Esophagus (tissue), 2 donors: Measurements from ENCODE around the gene ISG15. TPM values are rescaled to one million over a fixed set of nuclear protein-coding genes. Genes with fewer than 3 reads are reported as not detected.
"Not testable (repeated sequence)": the region's sequence is repeated elsewhere in the genome, so short reads cannot be mapped to it uniquely, and the experiment has no call there.

ENCODE experiments used
- H3K27ac ChIP-seq, 2 donors: one replicate each; pipeline ENCODE4 v1.5.1; 2013; ENCODE audit warnings: low read depth in 2 of 2, mild to moderate bottlenecking in 2 of 2, inconsistent platforms in 1 of 2, low read length in 1 of 2, moderate library complexity in 1 of 2
- H3K27me3 ChIP-seq, 2 donors: one replicate each; pipeline ENCODE4 v1.6.1; 2013; ENCODE audit warnings: low read length in 2 of 2, control low read depth in 1 of 2, mild to moderate bottlenecking in 1 of 2; ENCODE audit not compliant: insufficient read depth in 2 of 2, control insufficient read depth in 1 of 2
- H3K36me3 ChIP-seq, 2 donors: one replicate each; pipeline ENCODE4 v1.6.1; 2013; ENCODE audit warnings: low read length in 1 of 2; ENCODE audit not compliant: control insufficient read depth in 2 of 2, insufficient read depth in 2 of 2
- H3K4me1 ChIP-seq, 2 donors: one replicate each; pipeline ENCODE4 v1.6.1; 2013; ENCODE audit warnings: low read length in 1 of 2; ENCODE audit not compliant: control insufficient read depth in 2 of 2, insufficient read depth in 2 of 2
- H3K4me3 ChIP-seq, 2 donors: one replicate each; pipeline ENCODE4 v1.5.1; 2013; ENCODE audit warnings: low read length in 2 of 2, mild to moderate bottlenecking in 2 of 2, low read depth in 1 of 2, moderate library complexity in 1 of 2
- H3K9me3 ChIP-seq, 2 donors: one replicate each; pipeline ENCODE4 v1.6.1; 2013; ENCODE audit warnings: mild to moderate bottlenecking in 2 of 2, low read depth in 1 of 2, low read length in 1 of 2, moderate library complexity in 1 of 2; ENCODE audit not compliant: control insufficient read depth in 2 of 2, insufficient read depth in 1 of 2
- WGBS, 2 donors: extraction: QIAGEN DNeasy Blood & Tissue Kit; methylation state at CpG; one replicate each; pipeline ENCODE4 v1.1.7; 2013; 5-methylcytosine and 5-hydroxymethylcytosine counted together
- polyA plus RNA-seq, 2 donors: library from polyadenylated mRNA; stranded (reverse); fragments of 200-250 nt; gene quantifications; one replicate each; pipeline ENCODE4 v1.2.3, GENCODE V29; 2013
- donor health status: healthy with polysubstance abuse.
- donor health status: Bipolar disorder and iron deficiency.

ISG15 gene
- polyA plus RNA-seq, 2 donors, result 17.8 to 40.7 TPM

DNA sequence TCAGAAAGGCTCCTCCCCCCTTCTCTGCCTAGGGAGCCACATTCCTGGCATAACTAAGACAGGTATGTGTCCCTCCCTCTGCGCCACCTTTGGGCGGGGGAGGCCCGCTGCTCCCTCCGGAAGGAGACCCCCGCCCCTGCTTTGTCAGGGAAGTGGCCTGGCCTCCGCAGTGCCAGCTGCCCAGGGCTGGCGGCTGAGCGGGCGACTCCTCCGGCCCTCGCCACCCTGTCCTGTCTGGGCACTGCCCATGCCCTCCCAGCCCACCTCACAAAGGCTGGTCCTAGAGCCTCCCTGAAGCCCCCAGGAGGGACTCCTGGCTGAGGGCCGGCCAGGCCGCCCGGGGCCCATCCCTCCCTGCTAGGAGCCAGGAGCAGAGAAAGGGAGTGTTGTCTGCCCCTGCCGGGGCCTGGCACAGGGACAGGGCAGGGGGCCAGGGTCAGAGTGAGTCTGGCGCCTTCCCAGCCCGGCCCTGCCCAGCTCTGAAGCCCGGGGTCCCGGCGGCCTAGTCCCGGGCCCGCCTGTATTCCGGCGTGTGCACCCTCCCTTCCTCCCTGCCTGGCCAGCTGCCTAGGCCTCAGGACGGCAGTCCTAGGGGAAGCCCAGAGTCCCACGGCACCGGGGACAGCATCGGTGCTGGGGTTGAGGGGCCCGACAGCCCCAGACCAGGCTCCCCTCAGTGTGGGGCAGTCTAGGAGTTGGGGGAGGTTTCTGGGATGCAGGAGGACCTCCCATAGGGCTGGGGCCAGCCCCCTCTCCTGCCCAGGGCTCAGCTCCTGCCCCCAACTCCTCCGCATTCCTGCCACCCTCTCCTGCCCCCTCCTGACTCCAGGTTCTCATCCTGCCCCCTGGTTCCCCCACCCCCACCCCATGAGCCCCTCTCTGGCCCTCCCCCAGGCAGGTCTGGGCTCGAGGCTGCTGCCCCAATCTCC, 11.7 kb downstream of the ISG15 start:
- H3K9me3 ChIP-seq, result no peaks in the 10 kb centered on the region
- H3K4me3 ChIP-seq, result peak overlapping the region; percentile 2 to 17
- 33 to 48% methylated on average over 27 to 31 of the region's 31 CpGs for WGBS, 2 donors
- no peaks in the 10 kb centered on the region for H3K27me3 ChIP-seq
- H3K36me3 ChIP-seq, result peaks cover 0 to 3% of the 10 kb centered on the region in 2 donors
- H3K27ac ChIP-seq, result peak overlapping the region in 1 of 2 donors; percentile 65
- H3K4me1 ChIP-seq, result peaks cover 9 to 22% of the 10 kb centered on the region in 2 donors

DNA sequence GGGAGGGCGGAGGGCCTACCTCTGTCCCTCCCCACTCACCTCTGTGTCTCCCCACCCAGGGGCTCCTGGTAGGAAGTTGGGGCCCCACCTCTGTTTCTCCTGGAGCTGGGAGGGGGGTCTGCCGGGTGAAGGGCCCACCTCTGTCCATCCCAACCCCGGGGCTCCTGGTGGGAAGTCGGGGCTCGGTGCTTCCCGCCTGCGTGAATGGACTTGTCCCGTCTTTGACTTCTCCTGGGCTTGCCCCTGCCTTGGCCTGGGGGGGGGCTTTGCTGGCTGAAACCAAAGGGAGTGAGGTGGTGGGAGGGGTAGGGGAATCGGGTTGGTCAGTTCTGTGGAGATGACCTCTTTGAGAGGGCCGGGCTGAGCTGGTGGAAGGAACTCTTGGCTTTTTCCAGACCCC, 12.4 kb downstream of the ISG15 start:
- 47 to 62% methylated on average over 10 of the region's 10 CpGs for WGBS, 2 donors
- H3K36me3 ChIP-seq, result peaks cover 0 to 3% of the 10 kb centered on the region in 2 donors
- H3K9me3 ChIP-seq, result no peaks in the 10 kb centered on the region
- H3K4me3 ChIP-seq, result no peak overlapping the region
- H3K27ac ChIP-seq, result no peak overlapping the region
- peaks cover 7 to 22% of the 10 kb centered on the region in 2 donors for H3K4me1 ChIP-seq
- no peaks in the 10 kb centered on the region for H3K27me3 ChIP-seq

DNA sequence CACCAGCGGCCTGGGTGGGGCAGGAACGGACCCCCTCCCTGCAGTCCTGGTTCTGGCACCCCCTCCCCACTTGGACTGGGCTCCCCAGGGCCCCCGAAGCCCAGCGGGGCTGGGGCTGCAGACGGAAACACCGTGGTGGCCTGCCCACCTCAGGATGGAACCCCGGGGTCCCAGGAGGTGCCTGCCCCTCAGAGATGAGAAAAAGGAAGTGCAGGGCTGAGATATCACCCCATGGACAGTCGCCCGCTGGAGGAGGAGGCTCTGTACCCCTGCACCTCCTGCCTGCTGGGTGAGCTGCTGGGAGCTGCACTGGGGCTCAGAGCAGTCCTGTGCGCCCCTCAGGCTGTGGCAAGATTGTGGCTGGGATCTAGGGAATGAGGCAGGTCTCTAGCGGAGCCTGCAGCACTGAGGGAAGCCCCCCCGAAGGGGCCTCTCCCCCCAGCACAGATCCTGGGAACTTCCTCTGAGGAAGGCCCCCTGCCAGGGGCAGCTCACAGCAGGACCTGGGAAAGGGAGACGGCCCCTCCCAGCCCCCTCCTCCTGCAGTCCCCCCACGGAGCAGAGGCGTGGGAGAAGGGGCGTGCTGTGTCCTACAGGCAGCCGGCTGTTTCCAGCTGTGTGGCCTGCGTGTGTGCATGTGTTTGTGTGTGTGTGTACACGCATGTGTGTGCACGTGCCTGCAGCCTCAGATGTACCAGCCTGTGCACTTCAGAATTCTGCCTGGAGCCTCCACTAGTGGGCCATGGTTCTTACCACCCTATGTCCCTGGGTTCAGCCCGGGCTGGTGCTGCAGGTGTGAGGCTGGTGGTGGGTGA, 13.5 kb downstream of the ISG15 start:
- H3K27me3 ChIP-seq, result no peaks in the 10 kb centered on the region

DNA sequence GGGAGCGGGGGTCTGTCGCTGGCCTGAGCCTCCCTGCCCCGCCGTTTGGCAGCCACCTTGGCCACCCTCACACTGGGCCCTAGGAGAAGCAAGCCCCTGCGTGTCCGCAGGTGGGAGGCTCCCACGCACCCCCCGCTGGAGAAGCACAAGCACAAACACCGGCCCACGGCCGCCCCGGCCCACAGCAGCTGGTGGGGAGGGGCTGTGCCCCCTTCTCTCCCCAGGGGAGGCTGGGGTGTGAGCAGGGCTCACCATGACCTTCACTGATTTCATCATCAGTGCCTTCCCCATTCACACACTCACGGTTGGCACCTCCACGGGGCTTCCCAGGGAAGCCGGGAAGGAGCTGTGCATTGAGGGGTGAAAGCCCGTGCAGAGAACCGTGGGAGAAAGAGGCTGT, 14.5 kb downstream of the ISG15 start:
- H3K9me3 ChIP-seq, result no peaks in the 10 kb centered on the region
- no peak overlapping the region for H3K27ac ChIP-seq
- peaks cover 4 to 14% of the 10 kb centered on the region in 2 donors for H3K4me1 ChIP-seq
- WGBS, 2 donors, result 72 to 80% methylated on average over 17 of the region's 17 CpGs
- H3K36me3 ChIP-seq, result peaks cover 0 to 3% of the 10 kb centered on the region in 2 donors
- H3K4me3 ChIP-seq, result no peak overlapping the region
- no peaks in the 10 kb centered on the region for H3K27me3 ChIP-seq

More for the DNA sequence above, 13.5 kb downstream of the ISG15 start:
- 62 to 64% methylated on average over 21 of the region's 21 CpGs for WGBS, 2 donors
- peaks cover 0 to 3% of the 10 kb centered on the region in 2 donors for H3K36me3 ChIP-seq
- H3K9me3 ChIP-seq, result no peaks in the 10 kb centered on the region
- no peak overlapping the region for H3K27ac ChIP-seq
- H3K4me1 ChIP-seq, result peaks cover under 1 to 15% of the 10 kb centered on the region in 2 donors
- no peak overlapping the region for H3K4me3 ChIP-seq

DNA sequence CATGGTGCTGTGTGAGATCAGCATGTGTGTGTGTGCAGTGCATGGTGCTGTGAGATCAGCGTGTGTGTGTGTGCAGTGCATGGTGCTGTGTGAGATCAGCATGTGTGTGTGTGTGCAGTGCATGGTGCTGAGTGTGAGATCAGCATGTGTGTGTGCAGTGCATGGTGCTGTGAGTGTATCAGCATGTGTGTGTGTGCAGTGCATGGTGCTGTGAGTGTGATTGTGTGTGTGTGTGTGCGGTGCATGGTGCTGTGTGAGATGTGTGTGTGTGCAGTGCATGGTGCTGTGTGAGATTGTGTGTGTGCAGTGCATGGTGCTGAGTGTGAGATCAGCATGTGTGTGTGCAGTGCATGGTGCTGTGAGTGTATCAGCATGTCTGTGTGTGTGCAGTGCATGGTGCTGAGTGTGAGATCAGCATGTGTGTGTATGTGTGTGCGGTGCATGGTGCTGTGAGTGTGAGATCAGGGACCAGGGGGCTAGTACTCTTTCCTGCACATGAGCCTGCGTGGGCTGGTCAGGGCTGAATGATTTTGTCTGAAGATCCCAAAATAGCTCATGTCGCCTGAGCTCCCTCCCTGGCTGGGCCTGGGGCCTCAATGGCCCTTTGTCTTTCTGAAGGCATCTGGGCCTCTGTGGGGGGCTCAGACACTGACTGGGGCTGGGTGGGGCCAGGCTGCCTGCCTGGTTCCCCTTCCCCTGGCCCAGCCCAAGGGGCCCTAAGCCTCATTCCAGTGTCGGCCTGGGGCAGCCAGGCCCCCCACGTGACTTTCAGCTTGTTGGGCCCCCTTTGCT, 17.8 kb downstream of the ISG15 start:
- not testable (repeated sequence) for H3K36me3 ChIP-seq, H3K4me1 ChIP-seq, H3K27ac ChIP-seq, H3K27me3 ChIP-seq, H3K4me3 ChIP-seq, H3K9me3 ChIP-seq
- WGBS, 2 donors, result 71 to 81% methylated on average over 7 of the region's 7 CpGs

DNA sequence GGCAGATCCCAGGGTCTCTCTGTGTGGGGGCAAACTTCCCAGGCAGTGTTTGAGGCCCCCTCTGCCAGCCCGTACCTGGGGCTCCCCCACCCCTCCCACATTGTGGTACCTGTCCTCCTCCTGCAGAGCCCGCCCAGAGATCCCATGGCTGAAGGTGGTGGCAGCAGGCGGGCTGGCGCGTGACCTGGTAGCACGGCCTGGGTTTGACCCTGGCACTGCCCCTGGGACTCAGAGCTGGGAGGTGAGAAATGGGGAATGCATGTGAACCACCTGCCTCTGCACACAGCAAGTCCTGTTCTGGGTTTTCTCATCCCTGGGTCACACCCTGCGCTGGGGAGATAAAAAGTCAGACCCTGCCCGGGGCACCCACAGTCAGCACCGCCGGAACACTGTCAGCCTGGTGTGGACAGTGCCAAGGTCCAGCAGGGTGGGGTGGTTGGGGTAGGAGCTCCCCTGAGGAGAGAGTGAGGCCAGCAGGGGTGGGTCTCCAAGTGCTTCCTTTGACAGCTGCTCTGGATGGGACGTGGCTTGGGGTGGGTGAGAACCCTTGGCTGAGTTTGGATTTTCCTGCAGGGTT, 18.4 kb downstream of the ISG15 start:
- Histone ChIP-seq H3K4me3 (no peak overlapping the region), H3K36me3 (peaks cover 0 to 4% of the 10 kb centered on the region in 2 donors)

DNA sequence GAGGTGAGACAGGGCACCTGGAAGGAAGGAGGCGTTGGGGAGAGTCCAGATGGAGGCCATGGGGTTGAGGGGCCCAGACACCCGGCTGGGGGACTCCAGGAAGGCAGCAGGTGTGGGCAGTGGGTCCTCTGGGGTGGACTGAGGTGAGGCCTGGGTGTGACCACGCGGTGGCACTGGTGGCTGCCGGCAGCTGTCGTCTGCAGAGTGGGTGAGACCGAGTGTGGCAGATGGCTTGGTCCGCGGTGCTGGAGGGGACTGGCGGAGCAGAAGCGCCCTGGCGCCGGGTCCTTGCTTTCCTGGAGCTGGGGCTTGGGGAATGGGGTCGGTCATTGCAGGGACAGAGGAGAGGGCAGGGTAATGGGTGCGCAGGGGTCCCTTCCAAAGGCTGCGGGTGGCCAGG, 19.1 kb downstream of the ISG15 start:
- Histone ChIP-seq H3K4me1 (peaks cover 0 to 6% of the 10 kb centered on the region in 2 donors), H3K36me3 (peaks cover 0 to 4% of the 10 kb centered on the region in 2 donors), H3K27me3 (no peaks in the 10 kb centered on the region), H3K9me3 (no peaks in the 10 kb centered on the region), H3K27ac (no peak overlapping the region), H3K4me3 (no peak overlapping the region)
- WGBS, 2 donors, result 32 to 50% methylated on average over 16 of the region's 16 CpGs

More for the DNA sequence above, 18.4 kb downstream of the ISG15 start:
- Histone ChIP-seq H3K9me3 (no peaks in the 10 kb centered on the region), H3K27me3 (no peaks in the 10 kb centered on the region), H3K27ac (no peak overlapping the region), H3K4me1 (peaks cover 0 to 6% of the 10 kb centered on the region in 2 donors)
- 78 to 83% methylated on average over 11 of the region's 11 CpGs for WGBS, 2 donors

DNA sequence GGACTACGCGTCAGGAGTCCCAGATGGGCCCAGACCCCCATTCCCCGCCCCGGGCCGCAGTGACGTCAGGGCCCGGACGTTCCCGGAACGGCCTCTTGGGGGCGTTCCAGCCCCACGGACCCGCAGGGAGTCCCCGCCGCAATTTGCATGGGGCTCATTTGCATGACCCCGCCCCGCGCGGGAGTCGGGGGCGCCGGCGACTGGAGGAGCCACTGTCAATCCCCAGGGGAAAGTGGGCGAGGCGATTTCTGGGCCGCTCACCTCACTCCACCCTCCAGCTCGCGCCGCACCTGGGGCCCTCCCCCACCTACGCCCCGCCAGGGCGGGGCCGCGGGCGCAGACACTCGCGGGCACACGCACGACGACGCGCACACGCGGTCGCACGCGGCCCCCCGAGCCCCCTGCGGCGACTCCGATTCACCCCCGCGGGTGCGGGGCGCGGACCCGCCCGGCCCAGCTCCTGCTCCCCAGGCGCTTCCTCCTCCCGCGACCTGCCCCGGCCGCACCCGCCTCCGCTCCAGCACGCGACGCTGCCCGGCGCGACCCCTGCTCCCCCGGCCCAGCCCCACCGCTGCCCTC, 19.8 kb downstream of the ISG15 start:
- WGBS, 2 donors, result 7 to 10% methylated on average over 53 to 73 of the region's 73 CpGs
- peaks cover 0 to 6% of the 10 kb centered on the region in 2 donors for H3K36me3 ChIP-seq
- H3K9me3 ChIP-seq, result no peaks in the 10 kb centered on the region
- H3K4me3 ChIP-seq, result peak overlapping the region; percentile 2 to 46
- peak overlapping the region in 1 of 2 donors; percentile 29 for H3K27ac ChIP-seq
- no peaks in the 10 kb centered on the region for H3K27me3 ChIP-seq
- H3K4me1 ChIP-seq, result peaks cover 3 to 6% of the 10 kb centered on the region in 2 donors
